GM23338 (cell line): ENCODE results near the gene LFNG. TPM values are rescaled to one million over a fixed set of nuclear protein-coding genes. Genes with fewer than 3 reads are reported as not detected.
A peak's percentile ranks its signal among the peaks of the same experiment; 100 is the strongest.

Experiments used
- ATAC-seq: fragments of 200-7000 bp; cut with Tn5 transposase; 3 replicates; pipeline ENCODE4 v1.9.1; 2020
- DNase-seq: peaks from one replicate; pipeline ENCODE4 v3.0.0-alpha.2; 2015; ENCODE audit warnings: low spot score
- H2AFZ ChIP-seq: fragments of 200-600 bp; sonication (generic); 2 replicates; pipeline ENCODE4 v1.8.0; 2016; ENCODE audit warnings: antibody characterized with exemption, mild to moderate bottlenecking, moderate library complexity
- H3F3A ChIP-seq: fragments of 200-600 bp; sonication (generic); replicated peaks from 2 replicates; pipeline ENCODE4 v1.8.0; 2017; ENCODE audit warnings: antibody characterized with exemption, mixed run types, low read depth
- H3K27ac ChIP-seq: fragments of 200-600 bp; sonication (generic); 2 replicates; pipeline ENCODE4 v1.6.1; 2016; ENCODE audit warnings: low read depth
- H3K27me3 ChIP-seq: fragments of 200-600 bp; sonication (generic); 2 replicates; pipeline ENCODE4 v1.8.0; 2016; ENCODE audit warnings: mild to moderate bottlenecking, mixed run types, moderate library complexity; ENCODE audit not compliant: insufficient read depth
- H3K36me3 ChIP-seq: fragments of 200-600 bp; sonication (generic); 2 replicates; pipeline ENCODE4 v1.8.0; 2016; ENCODE audit warnings: mild to moderate bottlenecking; ENCODE audit not compliant: insufficient read depth
- H3K4me1 ChIP-seq: fragments of 200-600 bp; sonication (generic); 2 replicates; pipeline ENCODE4 v1.8.0; 2016; ENCODE audit warnings: mild to moderate bottlenecking, moderate library complexity; ENCODE audit not compliant: insufficient read depth
- H3K4me2 ChIP-seq: fragments of 200-600 bp; sonication (generic); 2 replicates; pipeline ENCODE4 v1.7.1; 2017; ENCODE audit warnings: mixed run types
- H3K4me3 ChIP-seq: fragments of 200-600 bp; sonication (generic); 2 replicates; pipeline ENCODE4 v1.6.1; 2016; ENCODE audit warnings: mixed run types
- H3K79me2 ChIP-seq: fragments of 200-600 bp; sonication (generic); replicated peaks from 2 replicates; pipeline ENCODE4 v1.8.0; 2017; ENCODE audit warnings: mild to moderate bottlenecking; ENCODE audit not compliant: insufficient read depth
- H3K9me2 ChIP-seq: fragments of 200-600 bp; sonication (generic); 2 replicates; pipeline ENCODE4 v1.8.0; 2017; ENCODE audit not compliant: insufficient read depth
- H4K20me1 ChIP-seq: fragments of 200-600 bp; sonication (generic); replicated peaks from 2 replicates; pipeline ENCODE4 v1.8.0; 2017; ENCODE audit warnings: mild to moderate bottlenecking; ENCODE audit not compliant: insufficient read depth
- H3K27ac Mint-ChIP-seq: 2 replicates; pipeline ENCODE4 v1.8.0; 2020; ENCODE audit warnings: inconsistent platforms, mild to moderate bottlenecking, moderate library complexity, mixed read lengths
- H3K27me3 Mint-ChIP-seq: 3 replicates; pipeline ENCODE4 v1.8.0; 2022; ENCODE audit warnings: low read depth, mild to moderate bottlenecking, moderate library complexity, mixed read lengths, inconsistent platforms; ENCODE audit not compliant: insufficient read depth, poor library complexity
- H3K36me3 Mint-ChIP-seq: 3 replicates; pipeline ENCODE4 v1.8.0; 2021; ENCODE audit warnings: low read depth, mild to moderate bottlenecking, inconsistent platforms, moderate library complexity, mixed read lengths
- H3K4me1 Mint-ChIP-seq: 3 replicates; pipeline ENCODE4 v1.8.0; 2020; ENCODE audit warnings: mild to moderate bottlenecking, inconsistent platforms, mixed read lengths
- H3K4me3 Mint-ChIP-seq: 3 replicates; pipeline ENCODE4 v1.8.0; 2021; ENCODE audit warnings: moderate library complexity, mild to moderate bottlenecking, inconsistent platforms, mixed read lengths
- H3K9me3 Mint-ChIP-seq: 3 replicates; pipeline ENCODE4 v1.8.0; 2020; ENCODE audit warnings: moderate library complexity, mild to moderate bottlenecking, inconsistent platforms, mixed read lengths
- CREB1 ChIP-seq: fragments of 250-450 bp; sonication (Bioruptor Pico); IDR thresholded peaks from 2 replicates; pipeline ENCODE4 v1.5.0; 2020; ENCODE audit warnings: low read depth, mild to moderate bottlenecking, moderate library complexity
- ETS1 ChIP-seq: IDR thresholded peaks from 2 replicates; pipeline ENCODE4 v1.6.1; 2016; ENCODE audit warnings: antibody characterized with exemption
- EZH2 ChIP-seq: fragments of 200-600 bp; sonication (generic); IDR thresholded peaks from one replicate; pipeline ENCODE4 v1.8.0; 2017; ENCODE audit warnings: antibody characterized with exemption, mild to moderate bottlenecking, low read depth; ENCODE audit not compliant: unreplicated experiment
- EZH2phosphoT487 ChIP-seq: fragments of 200-600 bp; sonication (generic); IDR thresholded peaks from one replicate; pipeline ENCODE4 v1.8.1; 2018; ENCODE audit warnings: antibody characterized with exemption; ENCODE audit not compliant: unreplicated experiment
- JUNB ChIP-seq: IDR thresholded peaks from one replicate; pipeline ENCODE4 v1.6.1; 2016; ENCODE audit warnings: antibody characterized with exemption; ENCODE audit not compliant: unreplicated experiment
- NANOG ChIP-seq: IDR thresholded peaks from 2 replicates; pipeline ENCODE4 v1.6.1; 2016; ENCODE audit warnings: antibody characterized with exemption, borderline replicate concordance
- POLR2AphosphoS5 ChIP-seq: IDR thresholded peaks from 2 replicates; pipeline ENCODE4 v1.6.1; 2016; ENCODE audit warnings: antibody characterized with exemption, low read depth
- REST ChIP-seq: IDR thresholded peaks from one replicate; pipeline ENCODE4 v1.6.1; 2018; ENCODE audit warnings: antibody characterized with exemption; ENCODE audit not compliant: unreplicated experiment
- STAT1 ChIP-seq: IDR thresholded peaks from one replicate; pipeline ENCODE4 v1.6.1; 2016; ENCODE audit warnings: antibody characterized with exemption; ENCODE audit not compliant: unreplicated experiment
- ZNF114 ChIP-seq: fragments of 250-450 bp; sonication (Bioruptor Pico); IDR thresholded peaks from 2 replicates; pipeline ENCODE4 v1.5.0; 2020; ENCODE audit warnings: mild to moderate bottlenecking, moderate library complexity
- ZNF331 ChIP-seq: fragments of 250-450 bp; sonication (Bioruptor Pico); IDR thresholded peaks from 2 replicates; pipeline ENCODE4 v1.5.0; 2020; ENCODE audit warnings: low read depth, mild to moderate bottlenecking, moderate library complexity
- polyA plus RNA-seq: library from polyadenylated mRNA; unstranded; fragments of >200 nt; fragmentation: Nextera tagmentation; extraction: Ambion mirVana; gene quantifications from 2 replicates; pipeline ENCODE4 v1.2.1, GENCODE V29; 2016
- total RNA-seq: library from RNA; depleted of rRNA; stranded (reverse); fragments of >200 nt; shearing (Covaris generic); gene quantifications from 2 replicates; pipeline ENCODE4 v1.2.3, GENCODE V29; 2014
- TF ChIP-seq, protein P1 (sequence below): fragments of 250-450 bp; sonication (Bioruptor Pico); IDR thresholded peaks from 2 replicates; pipeline ENCODE4 v1.5.0; 2020; ENCODE audit warnings: mild to moderate bottlenecking, moderate library complexity
- TF ChIP-seq, protein P2 (sequence below), 2 experiments: fragments of 200-600 bp in 1 of 2; sonication (generic) in 1 of 2; conservative IDR thresholded peaks; 2 replicates each; pipeline versions ENCODE4 v1.5.1 to v1.6.1; 2016 to 2017; ENCODE audit warnings: antibody characterized with exemption in 2 of 2, low read depth in 2 of 2, mild to moderate bottlenecking in 2 of 2, moderate library complexity in 1 of 2

The LFNG gene
- total and polyA plus RNA-seq, 2 experiments from 2014 or later = 1.7 to 35.4 TPM

DNA sequence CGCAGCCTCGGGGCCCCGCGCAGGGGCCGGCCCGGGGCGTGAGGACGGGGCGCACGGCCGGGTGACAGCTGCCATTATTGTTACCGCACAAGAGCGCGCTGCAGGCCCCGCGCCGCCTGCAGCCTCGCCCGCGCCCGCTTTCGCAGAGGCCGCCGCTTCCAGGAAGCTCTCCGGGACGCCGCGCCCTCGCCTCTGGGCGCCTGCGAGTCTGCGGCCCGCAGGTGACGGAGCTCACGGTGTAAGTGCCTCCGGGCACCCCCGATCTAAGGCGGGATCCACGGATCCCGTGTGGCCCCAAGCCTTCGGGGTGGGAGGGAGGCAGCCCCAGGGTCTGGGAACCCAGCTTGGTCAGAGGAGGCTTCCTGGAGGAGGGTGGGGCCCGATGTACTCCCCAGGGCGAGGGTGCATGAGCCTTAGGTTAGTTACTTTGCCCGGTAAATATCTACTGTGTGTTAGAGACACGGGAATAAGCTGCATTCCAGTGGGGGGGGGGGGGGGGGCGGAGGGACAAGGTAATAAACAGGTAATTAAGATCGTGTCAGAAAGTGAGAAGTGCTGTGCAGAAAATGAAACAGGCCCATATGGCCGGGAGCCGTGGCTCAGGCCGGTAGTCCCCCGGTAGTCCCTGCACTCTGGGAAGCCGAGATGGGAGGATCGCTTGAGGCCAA lies 39.8 kb downstream of the LFNG start:
- Mint-ChIP-seq H3K36me3 (peaks cover 3% of the 10 kb centered on the region; the same call in 1 of the 3 replicates), H3K27me3 (peaks cover 3% of the 10 kb centered on the region), H3K4me3 (peak overlapping the region; percentile 68), H3K4me1 (no peaks in the 10 kb centered on the region; the same call in 1 of the 3 replicates), H3K27ac (no peak overlapping the region), H3K9me3 (no peaks in the 10 kb centered on the region; the same call in 1 of the 3 replicates)
- Histone ChIP-seq H3K4me1 (peaks cover 5% of the 10 kb centered on the region; the same call in 1 of the 2 replicates), H2AFZ (peak overlapping the region; percentile 98), H3K9me2 (no peaks in the 10 kb centered on the region), H3K36me3 (no peaks in the 10 kb centered on the region), H3K4me3 (peak overlapping the region; percentile 90), H3K27ac (no peak overlapping the region), H3F3A (peaks cover 11% of the 10 kb centered on the region), H3K27me3 (no peaks in the 10 kb centered on the region), H3K79me2 (peaks cover 4% of the 10 kb centered on the region), H4K20me1 (no peaks in the 10 kb centered on the region), H3K4me2 (peak overlapping the region; percentile 95)
- TF ChIP-seq ZNF114 (no peak), NANOG (no peak), POLR2AphosphoS5 (no peak), ZNF331 (CRISPR knock-in tag) (no peak), EZH2 (no peak), STAT1 (no peak), ETS1 (no peak), EZH2phosphoT487 (no peak), JUNB (no peak), CREB1 (CRISPR knock-in tag) (no peak), REST (no peak)
- TF ChIP-seq, protein P1, sequence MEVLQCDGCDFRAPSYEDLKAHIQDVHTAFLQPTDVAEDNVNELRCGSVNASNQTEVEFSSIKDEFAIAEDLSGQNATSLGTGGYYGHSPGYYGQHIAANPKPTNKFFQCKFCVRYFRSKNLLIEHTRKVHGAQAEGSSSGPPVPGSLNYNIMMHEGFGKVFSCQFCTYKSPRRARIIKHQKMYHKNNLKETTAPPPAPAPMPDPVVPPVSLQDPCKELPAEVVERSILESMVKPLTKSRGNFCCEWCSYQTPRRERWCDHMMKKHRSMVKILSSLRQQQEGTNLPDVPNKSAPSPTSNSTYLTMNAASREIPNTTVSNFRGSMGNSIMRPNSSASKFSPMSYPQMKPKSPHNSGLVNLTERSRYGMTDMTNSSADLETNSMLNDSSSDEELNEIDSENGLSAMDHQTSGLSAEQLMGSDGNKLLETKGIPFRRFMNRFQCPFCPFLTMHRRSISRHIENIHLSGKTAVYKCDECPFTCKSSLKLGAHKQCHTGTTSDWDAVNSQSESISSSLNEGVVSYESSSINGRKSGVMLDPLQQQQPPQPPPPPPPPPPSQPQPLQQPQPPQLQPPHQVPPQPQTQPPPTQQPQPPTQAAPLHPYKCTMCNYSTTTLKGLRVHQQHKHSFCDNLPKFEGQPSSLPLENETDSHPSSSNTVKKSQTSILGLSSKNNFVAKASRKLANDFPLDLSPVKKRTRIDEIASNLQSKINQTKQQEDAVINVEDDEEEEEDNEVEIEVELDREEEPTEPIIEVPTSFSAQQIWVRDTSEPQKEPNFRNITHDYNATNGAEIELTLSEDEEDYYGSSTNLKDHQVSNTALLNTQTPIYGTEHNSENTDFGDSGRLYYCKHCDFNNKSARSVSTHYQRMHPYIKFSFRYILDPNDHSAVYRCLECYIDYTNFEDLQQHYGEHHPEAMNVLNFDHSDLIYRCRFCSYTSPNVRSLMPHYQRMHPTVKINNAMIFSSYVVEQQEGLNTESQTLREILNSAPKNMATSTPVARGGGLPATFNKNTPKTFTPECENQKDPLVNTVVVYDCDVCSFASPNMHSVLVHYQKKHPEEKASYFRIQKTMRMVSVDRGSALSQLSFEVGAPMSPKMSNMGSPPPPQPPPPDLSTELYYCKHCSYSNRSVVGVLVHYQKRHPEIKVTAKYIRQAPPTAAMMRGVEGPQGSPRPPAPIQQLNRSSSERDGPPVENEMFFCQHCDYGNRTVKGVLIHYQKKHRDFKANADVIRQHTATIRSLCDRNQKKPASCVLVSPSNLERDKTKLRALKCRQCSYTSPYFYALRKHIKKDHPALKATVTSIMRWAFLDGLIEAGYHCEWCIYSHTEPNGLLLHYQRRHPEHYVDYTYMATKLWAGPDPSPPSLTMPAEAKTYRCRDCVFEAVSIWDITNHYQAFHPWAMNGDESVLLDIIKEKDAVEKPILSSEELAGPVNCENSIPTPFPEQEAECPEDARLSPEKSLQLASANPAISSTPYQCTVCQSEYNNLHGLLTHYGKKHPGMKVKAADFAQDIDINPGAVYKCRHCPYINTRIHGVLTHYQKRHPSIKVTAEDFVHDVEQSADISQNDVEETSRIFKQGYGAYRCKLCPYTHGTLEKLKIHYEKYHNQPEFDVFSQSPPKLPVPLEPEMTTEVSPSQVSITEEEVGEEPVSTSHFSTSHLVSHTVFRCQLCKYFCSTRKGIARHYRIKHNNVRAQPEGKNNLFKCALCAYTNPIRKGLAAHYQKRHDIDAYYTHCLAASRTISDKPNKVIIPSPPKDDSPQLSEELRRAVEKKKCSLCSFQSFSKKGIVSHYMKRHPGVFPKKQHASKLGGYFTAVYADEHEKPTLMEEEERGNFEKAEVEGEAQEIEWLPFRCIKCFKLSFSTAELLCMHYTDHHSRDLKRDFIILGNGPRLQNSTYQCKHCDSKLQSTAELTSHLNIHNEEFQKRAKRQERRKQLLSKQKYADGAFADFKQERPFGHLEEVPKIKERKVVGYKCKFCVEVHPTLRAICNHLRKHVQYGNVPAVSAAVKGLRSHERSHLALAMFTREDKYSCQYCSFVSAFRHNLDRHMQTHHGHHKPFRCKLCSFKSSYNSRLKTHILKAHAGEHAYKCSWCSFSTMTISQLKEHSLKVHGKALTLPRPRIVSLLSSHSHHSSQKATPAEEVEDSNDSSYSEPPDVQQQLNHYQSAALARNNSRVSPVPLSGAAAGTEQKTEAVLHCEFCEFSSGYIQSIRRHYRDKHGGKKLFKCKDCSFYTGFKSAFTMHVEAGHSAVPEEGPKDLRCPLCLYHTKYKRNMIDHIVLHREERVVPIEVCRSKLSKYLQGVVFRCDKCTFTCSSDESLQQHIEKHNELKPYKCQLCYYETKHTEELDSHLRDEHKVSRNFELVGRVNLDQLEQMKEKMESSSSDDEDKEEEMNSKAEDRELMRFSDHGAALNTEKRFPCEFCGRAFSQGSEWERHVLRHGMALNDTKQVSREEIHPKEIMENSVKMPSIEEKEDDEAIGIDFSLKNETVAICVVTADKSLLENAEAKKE (CRISPR knock-in tag) = no peak
- TF ChIP-seq, protein P2, sequence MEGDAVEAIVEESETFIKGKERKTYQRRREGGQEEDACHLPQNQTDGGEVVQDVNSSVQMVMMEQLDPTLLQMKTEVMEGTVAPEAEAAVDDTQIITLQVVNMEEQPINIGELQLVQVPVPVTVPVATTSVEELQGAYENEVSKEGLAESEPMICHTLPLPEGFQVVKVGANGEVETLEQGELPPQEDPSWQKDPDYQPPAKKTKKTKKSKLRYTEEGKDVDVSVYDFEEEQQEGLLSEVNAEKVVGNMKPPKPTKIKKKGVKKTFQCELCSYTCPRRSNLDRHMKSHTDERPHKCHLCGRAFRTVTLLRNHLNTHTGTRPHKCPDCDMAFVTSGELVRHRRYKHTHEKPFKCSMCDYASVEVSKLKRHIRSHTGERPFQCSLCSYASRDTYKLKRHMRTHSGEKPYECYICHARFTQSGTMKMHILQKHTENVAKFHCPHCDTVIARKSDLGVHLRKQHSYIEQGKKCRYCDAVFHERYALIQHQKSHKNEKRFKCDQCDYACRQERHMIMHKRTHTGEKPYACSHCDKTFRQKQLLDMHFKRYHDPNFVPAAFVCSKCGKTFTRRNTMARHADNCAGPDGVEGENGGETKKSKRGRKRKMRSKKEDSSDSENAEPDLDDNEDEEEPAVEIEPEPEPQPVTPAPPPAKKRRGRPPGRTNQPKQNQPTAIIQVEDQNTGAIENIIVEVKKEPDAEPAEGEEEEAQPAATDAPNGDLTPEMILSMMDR (conservative IDR thresholded peaks at IDR 0.05; ENCODE audit: low read depth in 2 of 2) = no peak
- ATAC-seq (peak; percentile 26), DNase-seq (peak; percentile 61)
